Lower leg skin (tissue), 4 donors: ENCODE data around the gene TBC1D22A. TPM values are rescaled to one million over a fixed set of nuclear protein-coding genes. Genes with fewer than 3 reads are reported as not detected.

Experiments used
- DNase-seq, 2 donors: peaks; one replicate each; pipeline ENCODE4 v3.0.0-alpha.2; 2019; ENCODE audit warnings: low spot score in 2 of 2
- H3K4me3 ChIP-seq: fragments of 200-600 bp; sonication (generic); 2 replicates; pipeline ENCODE4 v1.5.1; 2017; ENCODE audit warnings: mild to moderate bottlenecking, low read depth; ENCODE audit not compliant: poor library complexity, severe bottlenecking
- POLR2A ChIP-seq, 2 donors: fragments of 450-650 bp; IDR thresholded peaks; one replicate each; pipeline ENCODE4 v1.6.1; 2016 to 2017; ENCODE audit warnings: antibody characterized with exemption in 2 of 2, mild to moderate bottlenecking in 1 of 2, moderate library complexity in 1 of 2
- WGBS, 2 donors: methylation state at CpG; one replicate each; pipeline ENCODE4 v1.1.5; 2018; 5-methylcytosine and 5-hydroxymethylcytosine counted together
- intact Hi-C: fragments of 100-400 bp; cut with DNase I; formaldehyde crosslinking; loops from one replicate; pipeline ENCODE4 v1.15.0; 2023; ENCODE audit warnings: low total_unique reads
- total RNA-seq, 4 donors: library from RNA; depleted of rRNA; stranded (reverse); fragments of >200 nt; gene quantifications; one replicate each; pipeline ENCODE4 v1.1.0, GENCODE V29; 2016
- TF ChIP-seq, protein P1 (sequence below), 3 donors: fragments of 450-650 bp; IDR thresholded peaks; one replicate each; pipeline ENCODE4 v1.5.1; 2016; ENCODE audit warnings: antibody characterized with exemption in 3 of 3, mild to moderate bottlenecking in 3 of 3, moderate library complexity in 2 of 3

TBC1D22A gene
- total RNA-seq, 4 donors from 2014 or later: 21.8 to 32.3 (median 31.6) TPM

DNA sequence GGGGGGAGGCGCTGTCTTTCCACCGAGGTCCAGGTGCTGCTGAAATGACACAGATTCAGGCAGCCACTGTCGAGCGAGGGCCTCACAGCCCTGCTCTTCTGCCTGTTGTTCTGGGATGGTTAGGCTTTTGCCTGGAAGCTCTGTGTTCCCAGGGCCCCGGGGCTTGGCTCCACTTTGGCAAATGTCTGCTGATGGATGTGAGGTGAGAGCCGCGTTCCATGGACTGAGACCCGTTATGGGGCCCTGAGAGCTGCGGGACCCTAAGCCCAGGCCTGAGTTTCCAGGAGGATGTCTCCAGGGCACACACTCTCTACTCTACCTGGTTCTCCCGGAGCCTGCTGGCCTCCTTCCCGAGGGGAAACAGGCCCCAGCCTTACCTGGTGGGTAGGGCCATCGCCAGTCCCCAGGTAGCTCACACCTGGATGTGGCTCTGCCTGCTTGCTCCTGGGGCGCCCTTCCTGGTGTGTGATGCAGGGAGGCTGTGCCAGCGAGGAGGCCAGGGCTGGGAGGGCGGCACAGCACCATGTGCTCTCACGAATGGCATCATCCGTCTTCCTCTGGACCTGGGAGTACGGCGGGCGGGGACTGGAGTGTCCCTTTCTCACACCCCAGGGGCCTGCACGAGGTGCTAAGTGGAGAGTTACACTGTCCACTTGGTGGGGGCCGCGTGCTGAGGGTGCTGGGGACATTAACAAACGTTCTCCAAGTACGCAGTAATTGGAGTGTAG is 435.5 kb downstream of the TBC1D22A start:
- WGBS, 2 donors: 58 to 83% methylated on average over 16 to 25 of the region's 25 CpGs
- H3K4me3 ChIP-seq: no peak overlapping the region
- intact Hi-C loops: no loop called here
- DNase-seq: peak in 1 of 2 donors; percentile 80
- TF ChIP-seq POLR2A (IDR thresholded peaks at IDR 0.05): no peak
- TF ChIP-seq, protein P1, sequence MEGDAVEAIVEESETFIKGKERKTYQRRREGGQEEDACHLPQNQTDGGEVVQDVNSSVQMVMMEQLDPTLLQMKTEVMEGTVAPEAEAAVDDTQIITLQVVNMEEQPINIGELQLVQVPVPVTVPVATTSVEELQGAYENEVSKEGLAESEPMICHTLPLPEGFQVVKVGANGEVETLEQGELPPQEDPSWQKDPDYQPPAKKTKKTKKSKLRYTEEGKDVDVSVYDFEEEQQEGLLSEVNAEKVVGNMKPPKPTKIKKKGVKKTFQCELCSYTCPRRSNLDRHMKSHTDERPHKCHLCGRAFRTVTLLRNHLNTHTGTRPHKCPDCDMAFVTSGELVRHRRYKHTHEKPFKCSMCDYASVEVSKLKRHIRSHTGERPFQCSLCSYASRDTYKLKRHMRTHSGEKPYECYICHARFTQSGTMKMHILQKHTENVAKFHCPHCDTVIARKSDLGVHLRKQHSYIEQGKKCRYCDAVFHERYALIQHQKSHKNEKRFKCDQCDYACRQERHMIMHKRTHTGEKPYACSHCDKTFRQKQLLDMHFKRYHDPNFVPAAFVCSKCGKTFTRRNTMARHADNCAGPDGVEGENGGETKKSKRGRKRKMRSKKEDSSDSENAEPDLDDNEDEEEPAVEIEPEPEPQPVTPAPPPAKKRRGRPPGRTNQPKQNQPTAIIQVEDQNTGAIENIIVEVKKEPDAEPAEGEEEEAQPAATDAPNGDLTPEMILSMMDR (IDR thresholded peaks at IDR 0.05): no peak

DNA sequence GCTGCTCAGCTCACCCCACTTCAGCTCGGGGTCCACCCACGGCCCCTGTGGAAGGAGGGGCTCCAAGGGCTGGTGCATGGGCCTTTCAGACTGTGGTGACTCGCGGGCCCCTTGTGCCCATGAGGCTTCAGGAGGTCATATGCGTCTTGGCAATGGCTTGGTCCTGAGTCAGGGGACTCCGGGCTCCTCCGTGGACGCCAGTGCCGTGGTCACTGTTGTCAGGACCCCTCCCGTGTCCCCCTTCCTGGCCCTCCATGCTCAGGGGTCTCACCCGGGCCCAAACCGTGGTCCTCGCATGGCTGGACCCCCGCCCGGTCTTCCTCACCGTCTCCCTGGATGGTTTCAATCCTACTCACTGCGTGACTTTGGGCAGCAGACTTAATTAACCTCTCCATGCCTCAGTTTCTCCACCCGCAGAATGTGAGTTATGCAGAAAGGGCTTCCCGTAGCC is 436.4 kb downstream of the TBC1D22A start:
- intact Hi-C loops: no loop called here
- 86 to 88% methylated on average over 17 to 19 of the region's 19 CpGs for WGBS, 2 donors
- peak in 1 of 2 donors; percentile 68 for DNase-seq
- H3K4me3 ChIP-seq: no peak overlapping the region
- TF ChIP-seq, protein P1 (IDR thresholded peaks at IDR 0.05): no peak
- no peak for TF ChIP-seq POLR2A (IDR thresholded peaks at IDR 0.05)

DNA sequence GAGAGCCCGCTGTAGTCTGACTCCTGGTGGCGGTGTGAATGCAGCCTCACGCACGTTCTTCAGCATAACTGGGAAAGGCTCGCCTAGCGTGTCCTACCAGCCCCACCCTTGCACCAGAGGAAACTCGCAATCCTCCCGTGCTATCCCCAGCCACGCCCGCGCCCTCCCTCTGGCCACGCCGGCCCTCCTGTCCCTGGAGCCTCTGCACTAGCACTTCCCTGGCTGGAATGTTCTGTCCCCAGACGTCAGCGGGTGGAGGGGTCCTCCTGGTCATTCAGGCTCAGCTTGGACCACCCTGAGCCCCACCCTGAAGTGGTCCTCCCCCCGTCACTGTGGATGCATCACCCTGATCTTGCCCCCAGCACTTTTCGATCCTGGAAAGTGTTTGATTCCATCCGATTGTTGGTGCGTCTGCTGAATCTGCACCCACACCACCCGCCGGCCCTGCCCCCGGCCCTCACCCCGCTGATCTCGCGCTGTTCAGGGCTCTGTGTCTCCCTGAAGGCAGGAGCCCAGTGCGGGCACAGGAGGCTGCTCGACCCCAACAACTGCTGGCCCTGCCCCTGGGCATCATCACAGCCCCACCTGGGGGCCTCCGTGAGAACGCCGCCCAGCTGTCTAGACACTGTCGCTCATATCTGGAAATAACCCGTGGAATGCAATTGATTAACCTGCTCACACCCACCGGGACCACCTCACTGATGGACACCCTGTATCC is 437.0 kb downstream of the TBC1D22A start:
- TF ChIP-seq, protein P1 (IDR thresholded peaks at IDR 0.05): no peak
- TF ChIP-seq POLR2A (IDR thresholded peaks at IDR 0.05): no peak
- WGBS, 2 donors: 77% methylated on average over 31 to 33 of the region's 33 CpGs
- intact Hi-C loops: no loop called here
- no peak overlapping the region for H3K4me3 ChIP-seq
- peak in 1 of 2 donors; percentile 85 for DNase-seq

DNA sequence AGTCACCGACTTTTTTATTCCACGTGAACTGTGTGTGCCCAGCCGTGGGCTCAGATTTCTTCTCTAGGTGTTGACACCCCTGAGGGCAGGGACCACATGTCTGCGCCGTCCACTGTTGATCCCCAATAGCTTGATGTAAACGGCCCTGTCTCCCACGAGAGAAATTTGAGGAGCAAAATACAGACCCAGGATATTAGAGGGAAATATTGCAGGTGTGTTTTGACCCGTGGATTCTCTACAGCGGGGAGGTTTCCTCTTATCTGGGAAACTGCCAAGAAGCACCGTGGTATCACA is 437.5 kb downstream of the TBC1D22A start:
- no peak for DNase-seq
- H3K4me3 ChIP-seq: no peak overlapping the region
- WGBS, 2 donors: 59 to 65% methylated on average over 10 of the region's 10 CpGs
- intact Hi-C loops: no loop called here
- no peak for TF ChIP-seq POLR2A (IDR thresholded peaks at IDR 0.05)

DNA sequence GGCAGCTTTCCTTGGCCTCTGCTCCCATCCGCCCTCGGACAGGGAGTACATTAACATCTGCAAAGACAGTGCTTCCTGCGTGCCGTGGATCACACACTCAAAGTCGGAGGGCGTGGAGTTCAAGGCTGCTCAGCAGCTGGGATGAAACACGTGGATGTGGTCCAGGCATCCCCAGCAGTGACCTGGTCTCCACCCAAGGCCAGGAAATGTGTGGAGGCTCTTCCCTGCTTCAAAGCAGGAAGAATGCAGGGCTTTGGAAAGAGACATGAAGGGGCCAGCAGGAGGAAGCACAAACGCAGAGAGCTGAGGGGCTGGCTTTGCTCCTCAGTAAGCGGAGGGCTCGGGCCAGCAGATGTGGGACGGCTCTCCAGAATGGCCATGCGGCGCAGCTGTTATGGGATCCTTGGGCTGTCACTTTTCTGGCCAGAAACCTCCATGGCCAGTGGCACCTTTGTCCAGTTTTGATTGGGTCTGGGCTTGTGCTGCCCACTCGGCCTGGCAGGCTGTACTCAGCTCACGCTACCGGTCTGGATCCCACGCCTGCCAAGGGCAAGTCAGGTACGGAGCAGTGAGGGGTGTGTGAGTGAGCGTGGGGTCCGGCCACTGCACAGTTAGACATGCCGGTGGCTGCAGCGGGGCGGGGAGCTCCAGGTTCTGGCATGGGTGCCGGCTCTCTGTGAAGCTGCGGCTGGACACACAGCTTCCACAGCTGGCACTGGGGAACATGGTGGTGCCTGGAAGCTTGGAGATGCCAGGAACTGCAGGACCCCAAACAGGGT is 438.0 kb downstream of the TBC1D22A start:
- no peak overlapping the region for H3K4me3 ChIP-seq
- peak in 1 of 2 donors; percentile 80 for DNase-seq
- intact Hi-C loops: no loop called here
- no peak for TF ChIP-seq POLR2A (IDR thresholded peaks at IDR 0.05)
- TF ChIP-seq, protein P1 (IDR thresholded peaks at IDR 0.05): no peak
- WGBS, 2 donors: 61 to 65% methylated on average over 19 to 25 of the region's 25 CpGs
